AG09309 (cell line): ENCODE measurements around the gene GRB10.

Source experiments
- DNase-seq: peaks from one replicate; pipeline ENCODE4 v3.0.0-alpha.2; 2010; ENCODE audit warnings: low read depth
- H3K4me3 ChIP-seq: 2 replicates; pipeline ENCODE4 v1.5.1; 2011; ENCODE audit warnings: mild to moderate bottlenecking, low read depth, low read length, moderate library complexity; ENCODE audit not compliant: control insufficient read depth
- TF ChIP-seq, protein P1 (sequence below): IDR thresholded peaks from 2 replicates; pipeline ENCODE4 v1.5.1; 2011; ENCODE audit warnings: mild to moderate bottlenecking, low read depth, low read length, inconsistent platforms; ENCODE audit not compliant: insufficient read depth, control insufficient read depth; ENCODE audit errors: missing control alignments

Gene GRB10

DNA sequence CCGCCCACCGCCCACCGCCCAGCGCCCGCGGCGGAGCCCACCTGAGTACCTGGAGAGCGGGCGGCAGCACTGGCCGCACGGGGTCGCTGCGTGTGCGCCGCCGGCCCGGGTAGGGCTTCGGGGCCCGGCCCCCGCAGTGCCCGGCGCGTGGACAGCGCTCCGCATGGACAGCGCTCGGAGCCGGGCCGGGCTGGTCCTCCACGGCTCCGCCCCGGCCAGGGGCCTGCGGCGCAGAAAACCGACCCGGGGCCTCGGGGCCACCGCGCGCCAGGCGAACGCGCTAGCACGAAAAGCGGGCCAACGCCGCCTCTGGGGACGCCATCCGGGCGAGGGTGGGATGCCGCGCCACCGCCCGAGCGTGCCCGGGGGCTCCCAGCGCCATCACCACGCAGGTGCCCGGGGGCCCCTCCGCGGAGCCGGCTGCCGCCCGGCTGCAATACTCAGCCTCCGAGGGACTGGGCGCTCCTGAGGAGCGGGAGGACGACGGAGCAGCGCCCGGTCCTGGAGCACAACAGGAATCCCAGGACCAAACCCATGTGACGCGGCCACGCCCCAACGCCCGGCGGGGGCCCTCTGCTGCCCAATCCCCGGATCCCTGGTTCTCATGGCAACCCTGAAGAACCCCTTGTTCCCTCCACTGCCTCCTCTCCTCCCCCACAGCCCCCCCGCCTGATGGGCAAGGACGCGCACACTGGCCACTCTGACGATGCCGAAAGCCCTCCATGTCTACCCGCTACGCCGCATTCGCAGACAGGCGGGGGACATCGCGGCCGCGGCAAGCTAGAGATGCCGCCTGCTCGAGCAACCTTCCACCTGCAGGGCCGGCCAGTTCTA, at the start of gene GRB10:
Gene GRB10 (minus strand): TSS at position 522 of the 834 bp plus-strand sequence. CDS start 50,574 bp downstream, outside the sequence.
- DNase-seq: no peak
- TF ChIP-seq, protein P1, sequence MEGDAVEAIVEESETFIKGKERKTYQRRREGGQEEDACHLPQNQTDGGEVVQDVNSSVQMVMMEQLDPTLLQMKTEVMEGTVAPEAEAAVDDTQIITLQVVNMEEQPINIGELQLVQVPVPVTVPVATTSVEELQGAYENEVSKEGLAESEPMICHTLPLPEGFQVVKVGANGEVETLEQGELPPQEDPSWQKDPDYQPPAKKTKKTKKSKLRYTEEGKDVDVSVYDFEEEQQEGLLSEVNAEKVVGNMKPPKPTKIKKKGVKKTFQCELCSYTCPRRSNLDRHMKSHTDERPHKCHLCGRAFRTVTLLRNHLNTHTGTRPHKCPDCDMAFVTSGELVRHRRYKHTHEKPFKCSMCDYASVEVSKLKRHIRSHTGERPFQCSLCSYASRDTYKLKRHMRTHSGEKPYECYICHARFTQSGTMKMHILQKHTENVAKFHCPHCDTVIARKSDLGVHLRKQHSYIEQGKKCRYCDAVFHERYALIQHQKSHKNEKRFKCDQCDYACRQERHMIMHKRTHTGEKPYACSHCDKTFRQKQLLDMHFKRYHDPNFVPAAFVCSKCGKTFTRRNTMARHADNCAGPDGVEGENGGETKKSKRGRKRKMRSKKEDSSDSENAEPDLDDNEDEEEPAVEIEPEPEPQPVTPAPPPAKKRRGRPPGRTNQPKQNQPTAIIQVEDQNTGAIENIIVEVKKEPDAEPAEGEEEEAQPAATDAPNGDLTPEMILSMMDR: peak; percentile 14
- peak within 1 kb of the TSS; percentile 21 for H3K4me3 ChIP-seq

GRCh38 chr7:50828801-50829200, 46.1 kb upstream of the GRB10 start:
- DNase-seq: no peak
- H3K4me3 ChIP-seq: no peak overlapping the region
- TF ChIP-seq, protein P1: no peak

DNA sequence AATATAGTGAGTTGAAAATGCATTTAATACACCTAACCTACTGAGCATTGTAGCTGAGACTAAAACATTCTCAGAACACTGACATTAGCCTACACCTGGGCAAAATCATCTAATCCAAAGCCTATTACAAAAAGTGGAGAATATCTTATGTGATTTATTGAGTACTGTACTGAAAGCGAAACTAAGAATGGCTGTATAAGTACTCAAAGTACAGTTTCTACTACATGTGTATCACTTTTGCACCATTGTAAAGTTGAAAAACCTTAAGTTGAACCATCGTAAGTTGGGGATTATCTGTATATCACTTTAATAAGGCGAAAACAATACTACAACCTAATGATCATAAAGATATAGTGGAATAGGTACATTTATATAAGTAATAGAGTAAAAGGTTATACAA, 45.4 kb upstream of the GRB10 start:
- H3K4me3 ChIP-seq: no peak overlapping the region
- TF ChIP-seq, protein P1: no peak
- no peak for DNase-seq

DNA sequence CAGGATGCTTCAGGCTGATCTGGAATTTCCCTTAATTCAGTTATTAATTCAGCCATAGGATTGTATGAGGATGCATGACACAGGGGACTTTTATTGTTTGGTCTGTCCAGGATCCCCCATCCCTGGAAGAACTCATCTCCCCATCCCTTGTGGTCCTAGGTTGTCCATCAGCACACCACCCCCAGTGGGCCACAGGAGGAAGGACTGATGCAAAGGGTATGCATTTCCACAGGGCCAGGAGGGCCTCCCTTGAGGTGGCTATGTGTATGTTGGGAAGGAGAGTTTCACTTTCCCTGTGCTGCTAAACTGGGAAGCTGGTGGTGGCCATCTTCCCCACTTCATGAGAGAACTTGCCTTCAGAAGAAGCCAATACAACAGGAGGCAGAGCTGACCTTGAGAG, 44.6 kb upstream of the GRB10 start:
- TF ChIP-seq, protein P1: no peak
- H3K4me3 ChIP-seq: no peak overlapping the region
- no peak for DNase-seq

DNA sequence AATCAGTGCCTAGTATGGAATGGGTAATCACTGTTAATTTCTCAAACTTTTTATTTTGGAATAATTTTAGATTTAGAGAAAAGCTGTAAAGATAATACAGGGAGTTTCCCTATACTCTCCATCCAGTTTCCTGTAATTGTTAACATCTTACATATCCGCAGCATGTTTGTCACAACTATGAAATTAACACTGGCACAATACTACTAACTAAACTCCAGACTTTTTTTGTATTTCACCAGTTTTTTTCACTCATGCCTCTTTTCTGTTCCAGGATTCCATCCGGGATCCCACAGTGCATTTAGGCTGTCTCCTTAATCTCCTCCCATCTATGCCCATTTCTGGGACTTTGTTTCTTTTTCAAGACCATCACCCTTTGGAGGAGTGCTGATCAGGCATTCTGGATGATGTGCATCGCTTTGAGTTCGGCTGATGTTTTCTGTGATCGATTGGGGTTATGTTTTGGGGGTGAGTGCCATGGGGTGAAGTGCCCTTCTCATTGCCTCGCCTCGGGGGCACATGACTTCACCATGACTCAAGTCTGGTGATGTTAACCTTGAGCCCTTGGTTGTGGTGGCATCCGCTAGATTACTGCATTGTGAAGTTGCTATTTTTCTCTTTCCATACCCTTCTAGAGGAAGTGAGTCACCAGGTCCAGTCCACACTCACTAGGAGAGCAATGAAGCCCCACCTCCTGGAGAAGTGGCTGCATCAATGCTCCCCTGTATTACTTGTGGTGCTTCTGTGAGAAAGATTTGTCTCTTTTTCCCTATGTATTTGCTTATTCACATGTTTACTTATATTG, 43.9 kb upstream of the GRB10 start:
- TF ChIP-seq, protein P1: no peak
- DNase-seq: peak; percentile 41
- H3K4me3 ChIP-seq: no peak overlapping the region

DNA sequence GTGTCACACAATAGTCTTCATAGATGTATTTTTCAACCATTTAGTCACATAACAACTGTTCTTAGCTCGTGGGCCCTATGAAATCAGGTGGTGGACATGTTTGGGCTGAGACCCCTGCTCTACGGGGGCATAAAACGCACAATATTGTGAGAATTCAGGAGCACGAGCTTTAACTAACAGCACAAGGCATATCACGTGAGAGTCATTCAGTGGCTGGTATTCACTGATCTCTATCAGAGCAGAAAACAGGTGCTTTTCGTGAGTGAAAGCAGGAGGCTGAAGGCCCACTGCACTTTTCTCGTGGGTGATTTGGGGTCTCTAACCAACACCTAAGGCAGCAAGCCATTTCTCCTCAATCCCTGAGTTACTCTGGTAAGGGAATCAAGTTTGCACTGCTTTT, 42.8 kb upstream of the GRB10 start:
- DNase-seq: no peak
- TF ChIP-seq, protein P1: no peak
- H3K4me3 ChIP-seq: no peak overlapping the region
